Endodermal cell (in vitro differentiated cells): ENCODE data around the gene ARL15. TPM values are rescaled to one million over a fixed set of nuclear protein-coding genes. Genes with fewer than 3 reads are reported as not detected.
A peak's percentile ranks its signal among the peaks of the same experiment; 100 is the strongest.

Experiments
- DNase-seq: peaks from one replicate; pipeline ENCODE4 v3.0.0-alpha.2; 2017
- H3K27ac ChIP-seq: 2 replicates; pipeline ENCODE4 v1.5.1; 2013; ENCODE audit warnings: mild to moderate bottlenecking, low read depth, low read length, moderate library complexity
- H3K27me3 ChIP-seq: 2 replicates; pipeline ENCODE4 v1.6.1; 2013; ENCODE audit warnings: mild to moderate bottlenecking, low read length, moderate library complexity; ENCODE audit not compliant: insufficient read depth, control insufficient read depth, poor library complexity, severe bottlenecking
- H3K36me3 ChIP-seq: 2 replicates; pipeline ENCODE4 v1.7.0; 2013; ENCODE audit warnings: mild to moderate bottlenecking, low read length, moderate library complexity; ENCODE audit not compliant: control insufficient read depth, insufficient read depth
- H3K4me1 ChIP-seq: one replicate; pipeline ENCODE4 v1.7.0; 2013; ENCODE audit warnings: low read length; ENCODE audit not compliant: control insufficient read depth, insufficient read depth
- H3K4me3 ChIP-seq: 2 replicates; pipeline ENCODE4 v1.5.1; 2013; ENCODE audit warnings: mild to moderate bottlenecking, low read length, moderate library complexity
- H3K9ac ChIP-seq: 2 replicates; pipeline ENCODE4 v1.6.1; 2013; ENCODE audit warnings: mild to moderate bottlenecking, low read length, moderate library complexity; ENCODE audit not compliant: poor library complexity, severe bottlenecking; ENCODE audit errors: extremely low read depth
- H3K9me3 ChIP-seq: 2 replicates; pipeline ENCODE4 v1.6.1; 2013; ENCODE audit warnings: mild to moderate bottlenecking, low read length, moderate library complexity; ENCODE audit not compliant: control insufficient read depth
- H3K27ac Mint-ChIP-seq: 2 replicates; pipeline ENCODE4 v1.8.0; 2020; ENCODE audit warnings: mixed read lengths
- H3K27me3 Mint-ChIP-seq: 2 replicates; pipeline ENCODE4 v1.8.0; 2021; ENCODE audit warnings: mild to moderate bottlenecking, mixed read lengths; ENCODE audit not compliant: insufficient read depth
- H3K36me3 Mint-ChIP-seq: 2 replicates; pipeline ENCODE4 v1.8.0; 2020; ENCODE audit warnings: low read depth, mixed read lengths
- H3K4me1 Mint-ChIP-seq: 2 replicates; pipeline ENCODE4 v1.8.0; 2020; ENCODE audit warnings: mixed read lengths
- H3K4me3 Mint-ChIP-seq: 2 replicates; pipeline ENCODE4 v1.8.0; 2020; ENCODE audit warnings: mild to moderate bottlenecking, moderate library complexity, mixed read lengths
- H3K9me3 Mint-ChIP-seq: 2 replicates; pipeline ENCODE4 v1.8.0; 2020; ENCODE audit warnings: mild to moderate bottlenecking, mixed read lengths
- WGBS, 2 experiments: methylation state at CpG; one replicate each; pipeline versions ENCODE4 v1.1.5 to v1.1.7; 2013; ENCODE audit warnings: missing lambda C conversion rate in 2 of 2, mixed read lengths in 1 of 2; ENCODE audit not compliant: insufficient coverage in 1 of 2, insufficient read length in 1 of 2; 5-methylcytosine and 5-hydroxymethylcytosine counted together
- total RNA-seq, 2 donors: library from RNA; stranded (reverse); fragmentation: NEBNext Ultra II Directional in 1 of 2; extraction: Animal tissue kit (Norgen Biotek cat#: 25700) in 1 of 2; gene quantifications; 2 replicates in 1 of 2; 3 replicates in 1 of 2; pipeline ENCODE4 v1.2.1, GENCODE V29; 2021
- TF ChIP-seq, protein P1 (sequence below): fragments of 200-600 bp; sonication (generic); conservative IDR thresholded peaks from 2 replicates; pipeline ENCODE4 v1.5.0; 2021; ENCODE audit warnings: antibody characterized with exemption, mild to moderate bottlenecking

The ARL15 gene
- total RNA-seq, 2 donors from 2014 or later: 23.3 to 24.0 TPM

DNA sequence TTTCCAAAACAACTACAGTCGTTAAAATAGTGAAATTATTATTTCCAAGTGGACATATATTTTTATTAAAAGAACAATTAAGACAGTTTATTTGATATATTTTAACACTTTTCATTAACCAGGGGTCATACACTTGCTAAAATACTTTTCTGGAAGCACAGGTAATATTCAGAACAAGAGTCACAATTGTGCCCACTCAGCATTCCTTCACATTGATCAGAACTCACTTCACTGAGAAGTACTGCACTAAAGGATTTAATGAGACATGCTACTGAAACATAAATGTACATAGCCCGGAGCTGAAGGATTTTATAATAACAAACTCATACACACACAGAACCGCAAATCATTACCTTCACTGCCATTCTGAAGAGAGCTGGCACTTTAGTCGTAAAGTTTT, 361.8 kb downstream of the ARL15 start:
- no peak overlapping the region for H3K4me3 ChIP-seq
- Mint-ChIP-seq H3K27me3 (no peaks in the 10 kb centered on the region), H3K4me1 (peaks cover 34% of the 10 kb centered on the region), H3K36me3 (no peaks in the 10 kb centered on the region), H3K27ac (no peak overlapping the region), H3K9me3 (no peaks in the 10 kb centered on the region), H3K4me3 (no peak overlapping the region)
- H3K4me1 ChIP-seq: peaks cover 7% of the 10 kb centered on the region
- no peaks in the 10 kb centered on the region for H3K36me3 ChIP-seq
- 96% methylated on average over 3 of the region's 4 CpGs; no CpG with 5 or more reads in 1 of the 2 experiments for WGBS, 2 experiments
- H3K27me3 ChIP-seq: no peaks in the 10 kb centered on the region
- DNase-seq: no peak
- no peak overlapping the region for H3K27ac ChIP-seq
- H3K9ac ChIP-seq: no peak overlapping the region
- peaks cover 5% of the 10 kb centered on the region for H3K9me3 ChIP-seq
- TF ChIP-seq, protein P1, sequence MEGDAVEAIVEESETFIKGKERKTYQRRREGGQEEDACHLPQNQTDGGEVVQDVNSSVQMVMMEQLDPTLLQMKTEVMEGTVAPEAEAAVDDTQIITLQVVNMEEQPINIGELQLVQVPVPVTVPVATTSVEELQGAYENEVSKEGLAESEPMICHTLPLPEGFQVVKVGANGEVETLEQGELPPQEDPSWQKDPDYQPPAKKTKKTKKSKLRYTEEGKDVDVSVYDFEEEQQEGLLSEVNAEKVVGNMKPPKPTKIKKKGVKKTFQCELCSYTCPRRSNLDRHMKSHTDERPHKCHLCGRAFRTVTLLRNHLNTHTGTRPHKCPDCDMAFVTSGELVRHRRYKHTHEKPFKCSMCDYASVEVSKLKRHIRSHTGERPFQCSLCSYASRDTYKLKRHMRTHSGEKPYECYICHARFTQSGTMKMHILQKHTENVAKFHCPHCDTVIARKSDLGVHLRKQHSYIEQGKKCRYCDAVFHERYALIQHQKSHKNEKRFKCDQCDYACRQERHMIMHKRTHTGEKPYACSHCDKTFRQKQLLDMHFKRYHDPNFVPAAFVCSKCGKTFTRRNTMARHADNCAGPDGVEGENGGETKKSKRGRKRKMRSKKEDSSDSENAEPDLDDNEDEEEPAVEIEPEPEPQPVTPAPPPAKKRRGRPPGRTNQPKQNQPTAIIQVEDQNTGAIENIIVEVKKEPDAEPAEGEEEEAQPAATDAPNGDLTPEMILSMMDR: no peak

DNA sequence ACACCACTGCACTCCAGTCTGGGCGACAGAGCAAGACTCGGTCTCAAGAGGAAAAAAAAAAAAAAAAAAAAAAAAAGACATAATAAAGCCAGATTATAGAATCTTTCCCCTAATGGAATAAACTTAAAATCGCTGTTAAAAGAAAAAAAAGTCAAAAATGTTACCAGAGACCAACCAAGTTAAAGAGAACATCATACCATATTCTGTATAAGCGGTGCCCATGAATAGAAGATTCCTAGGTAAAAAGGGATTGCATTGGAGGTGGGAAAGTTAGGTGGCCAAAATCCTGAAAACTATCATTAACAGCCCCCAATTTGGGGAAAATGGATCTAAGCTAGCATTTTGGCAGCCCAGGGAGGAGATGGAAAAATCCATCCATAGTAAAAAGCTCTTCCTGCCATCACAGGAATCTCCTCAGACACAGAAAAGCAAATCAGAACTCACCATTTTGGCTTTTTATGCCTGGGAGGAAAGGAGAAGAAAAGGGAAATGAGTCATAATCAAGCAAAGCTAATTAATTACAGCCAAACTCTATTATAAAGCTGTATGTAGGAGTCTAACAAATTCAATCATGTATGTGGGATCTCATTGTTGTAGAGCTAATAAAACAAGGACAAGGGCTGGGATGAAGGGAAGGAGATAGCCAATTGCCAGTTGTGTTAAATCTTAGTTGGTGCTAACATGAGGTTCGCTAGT, 363.8 kb downstream of the ARL15 start:
- peaks cover 7% of the 10 kb centered on the region for H3K4me1 ChIP-seq
- H3K27ac ChIP-seq: no peak overlapping the region
- 97 to 100% methylated on average over 1 to 4 of the region's 5 CpGs for WGBS, 2 experiments
- no peaks in the 10 kb centered on the region for H3K36me3 ChIP-seq
- Mint-ChIP-seq H3K27me3 (no peaks in the 10 kb centered on the region), H3K4me3 (no peak overlapping the region), H3K4me1 (peaks cover 44% of the 10 kb centered on the region), H3K27ac (peak overlapping the region; percentile 15), H3K9me3 (no peaks in the 10 kb centered on the region), H3K36me3 (peaks cover 4% of the 10 kb centered on the region)
- DNase-seq: no peak
- peaks cover 5% of the 10 kb centered on the region for H3K9me3 ChIP-seq
- H3K9ac ChIP-seq: no peak overlapping the region
- H3K27me3 ChIP-seq: no peaks in the 10 kb centered on the region
- peak overlapping the region; percentile 53 for H3K4me3 ChIP-seq
- TF ChIP-seq, protein P1: no peak

DNA sequence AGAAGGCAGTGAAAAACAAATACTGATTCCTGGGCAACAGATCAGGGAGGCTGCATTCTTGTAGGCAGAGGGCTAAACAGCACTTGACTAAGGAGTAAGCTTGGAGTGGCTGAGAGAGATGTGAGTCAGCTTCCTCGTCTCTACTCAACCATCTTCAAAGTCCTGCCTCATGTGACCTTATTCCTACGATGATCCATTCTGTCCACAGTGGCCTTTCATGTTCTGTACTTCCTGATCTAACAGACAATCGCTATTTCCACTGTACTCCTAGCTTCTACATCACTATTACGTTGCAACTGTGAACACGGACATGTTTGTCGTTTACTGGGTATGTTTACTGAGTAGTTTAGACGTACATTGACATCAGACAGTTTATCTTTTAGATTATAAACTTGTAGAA, 365.4 kb downstream of the ARL15 start:
- Mint-ChIP-seq H3K27ac (no peak overlapping the region), H3K27me3 (no peaks in the 10 kb centered on the region), H3K4me1 (peaks cover 46% of the 10 kb centered on the region), H3K9me3 (no peaks in the 10 kb centered on the region), H3K4me3 (no peak overlapping the region), H3K36me3 (peaks cover 4% of the 10 kb centered on the region)
- TF ChIP-seq, protein P1: no peak
- no peaks in the 10 kb centered on the region for H3K27me3 ChIP-seq
- DNase-seq: no peak
- no peak overlapping the region for H3K9ac ChIP-seq
- H3K9me3 ChIP-seq: peaks cover 5% of the 10 kb centered on the region
- no peaks in the 10 kb centered on the region for H3K36me3 ChIP-seq
- 87 to 91% methylated on average over 3 to 7 of the region's 7 CpGs for WGBS, 2 experiments
- no peak overlapping the region for H3K4me3 ChIP-seq
- H3K27ac ChIP-seq: no peak overlapping the region
- peaks cover 7% of the 10 kb centered on the region for H3K4me1 ChIP-seq
